LNCAP (cell line): ENCODE results near the gene NREP.

Experiments used
- CTCF ChIP-seq: fragments of 450-650 bp; IDR thresholded peaks from 2 replicates; pipeline ENCODE4 v1.5.1; 2017; ENCODE audit warnings: mild to moderate bottlenecking

Gene NREP

DNA sequence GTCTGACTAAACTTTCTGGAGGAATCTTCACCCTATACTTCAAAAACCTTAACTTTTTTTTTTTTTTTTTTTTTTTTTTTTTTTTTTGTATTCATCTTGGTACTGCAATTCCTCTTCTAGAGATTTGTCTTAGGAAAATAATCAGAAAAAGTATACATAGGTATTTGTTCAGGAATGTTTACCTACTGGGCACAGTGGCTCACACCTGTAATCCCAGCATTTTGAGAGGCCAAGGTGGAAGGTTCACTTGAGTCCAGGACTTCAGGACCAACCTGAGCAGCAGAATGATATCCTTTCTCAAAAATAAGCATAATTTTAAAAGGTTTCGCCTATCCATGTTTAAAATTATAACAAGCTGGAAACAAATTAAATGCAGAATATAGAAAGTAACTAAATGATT lies 33.3 kb upstream of the NREP start:
- no peak for TF ChIP-seq CTCF

DNA sequence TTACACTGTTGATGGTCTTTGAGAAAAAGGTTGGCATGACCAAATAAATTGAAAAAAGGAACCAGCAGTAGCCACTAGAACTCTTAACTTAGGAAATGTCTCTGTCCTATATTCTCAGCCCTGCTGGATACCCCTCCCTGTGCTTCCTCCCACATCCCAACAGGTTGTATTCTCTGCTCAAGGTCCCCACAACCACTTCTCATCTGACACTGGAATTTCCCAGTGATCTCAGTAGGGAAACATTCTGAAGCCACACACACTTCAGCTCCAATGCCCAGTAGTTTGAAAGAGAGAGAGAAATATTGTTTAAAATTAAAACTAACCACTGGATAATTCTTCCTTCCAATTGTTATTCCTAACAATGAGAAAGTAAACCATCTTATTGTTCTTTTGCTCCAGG lies 30.0 kb upstream of the NREP start:
- TF ChIP-seq CTCF: no peak

- TF ChIP-seq CTCF: no peak
Measured at GRCh38 chr5:111784491-111785181, 27.6 kb upstream of the NREP start.

- no peak for TF ChIP-seq CTCF
Measured at GRCh38 chr5:111783537-111783936, 26.5 kb upstream of the NREP start.

GRCh38 chr5:111782216-111782615 lies 25.2 kb upstream of the NREP start:
- no peak for TF ChIP-seq CTCF

DNA sequence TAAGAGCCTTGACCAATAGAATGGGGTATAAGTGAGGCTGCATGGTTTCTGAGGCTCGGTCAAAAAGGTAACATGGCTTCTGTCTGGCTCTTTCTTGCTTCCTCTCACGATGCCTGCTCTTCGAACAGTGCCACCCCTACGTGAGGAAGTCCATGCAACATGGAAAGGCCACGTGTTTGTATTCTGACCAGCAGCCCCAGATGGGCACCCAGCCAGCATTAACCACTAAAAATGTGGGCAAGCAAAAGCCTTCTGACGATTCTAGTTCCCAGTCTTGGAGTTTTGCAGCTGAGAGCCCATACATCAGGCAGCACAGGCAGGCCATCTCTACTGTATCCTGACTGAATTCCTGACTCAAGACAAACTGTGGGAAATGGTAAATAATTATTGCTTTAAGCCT lies 24.2 kb upstream of the NREP start:
- no peak for TF ChIP-seq CTCF

DNA sequence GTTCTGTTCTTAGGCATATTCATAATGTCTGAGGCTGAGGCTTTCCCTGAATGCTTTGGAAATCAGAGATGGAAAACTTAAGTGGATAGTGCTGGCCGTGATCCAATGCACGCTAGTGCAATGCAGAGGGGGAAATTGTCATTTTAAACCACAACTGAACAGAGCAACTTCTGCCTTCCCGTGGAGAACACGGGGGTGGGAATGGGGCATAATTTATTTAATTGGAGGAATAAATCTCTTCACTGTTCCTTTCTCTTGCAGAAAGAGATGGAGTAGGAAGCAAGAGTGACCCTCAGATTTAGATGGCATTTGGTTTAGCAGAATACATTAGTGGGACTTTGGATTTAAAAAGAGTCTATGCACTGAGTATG lies 22.9 kb upstream of the NREP start:
- TF ChIP-seq CTCF: no peak
